GM23248 (cell line): ENCODE measurements around the gene CFHR4. TPM values are rescaled to one million over a fixed set of nuclear protein-coding genes. Genes with fewer than 3 reads are reported as not detected.
"Not testable (repeated sequence)": the region's sequence is repeated elsewhere in the genome, so short reads cannot be mapped to it uniquely, and the experiment has no call there.

Experiments used
- DNase-seq: peaks from one replicate; pipeline ENCODE4 v3.0.0-alpha.2; 2015
- H2AFZ ChIP-seq: fragments of 200-600 bp; sonication (generic); 2 replicates; pipeline ENCODE4 v1.6.1; 2016; ENCODE audit warnings: antibody characterized with exemption
- H3F3A ChIP-seq: fragments of 200-600 bp; sonication (generic); 2 replicates; pipeline ENCODE4 v1.6.1; 2016; ENCODE audit warnings: mild to moderate bottlenecking, antibody characterized with exemption, mixed run types; ENCODE audit not compliant: insufficient read depth
- H3K27ac ChIP-seq: fragments of 200-600 bp; sonication (generic); 2 replicates; pipeline ENCODE4 v1.5.1; 2016; ENCODE audit warnings: mild to moderate bottlenecking
- H3K27me3 ChIP-seq: fragments of 200-600 bp; sonication (generic); replicated peaks from 2 replicates; pipeline ENCODE4 v1.6.1; 2016; ENCODE audit warnings: mild to moderate bottlenecking; ENCODE audit not compliant: insufficient read depth
- H3K36me3 ChIP-seq: fragments of 200-600 bp; sonication (generic); 2 replicates; pipeline ENCODE4 v1.6.1; 2016; ENCODE audit warnings: low read depth, mild to moderate bottlenecking
- H3K4me1 ChIP-seq: fragments of 200-600 bp; sonication (generic); 2 replicates; pipeline ENCODE4 v1.6.1; 2016; ENCODE audit warnings: mild to moderate bottlenecking; ENCODE audit not compliant: insufficient read depth
- H3K4me2 ChIP-seq: fragments of 200-600 bp; sonication (generic); one replicate; pipeline ENCODE4 v1.6.1; 2016; ENCODE audit warnings: mild to moderate bottlenecking; ENCODE audit not compliant: unreplicated experiment
- H3K4me3 ChIP-seq: fragments of 200-600 bp; sonication (generic); 2 replicates; pipeline ENCODE4 v1.5.1; 2016; ENCODE audit warnings: mild to moderate bottlenecking
- H3K79me2 ChIP-seq: fragments of 200-600 bp; sonication (generic); 2 replicates; pipeline ENCODE4 v1.6.1; 2016; ENCODE audit warnings: mild to moderate bottlenecking; ENCODE audit not compliant: insufficient read depth
- H3K9ac ChIP-seq: fragments of 200-600 bp; sonication (generic); 2 replicates; pipeline ENCODE4 v1.6.1; 2016; ENCODE audit warnings: mild to moderate bottlenecking
- H3K9me2 ChIP-seq: fragments of 200-600 bp; sonication (generic); 2 replicates; pipeline ENCODE4 v1.6.1; 2016; ENCODE audit warnings: mixed run types, mild to moderate bottlenecking, moderate library complexity; ENCODE audit not compliant: insufficient read depth
- H3K9me3 ChIP-seq: fragments of 200-600 bp; sonication (generic); one replicate; pipeline ENCODE4 v1.6.1; 2017; ENCODE audit warnings: low read depth
- H4K20me1 ChIP-seq: fragments of 200-600 bp; sonication (generic); 2 replicates; pipeline ENCODE4 v1.6.0; 2016; ENCODE audit not compliant: insufficient read depth
- EZH2 ChIP-seq: fragments of 200-600 bp; sonication (generic); IDR thresholded peaks from 2 replicates; pipeline ENCODE4 v1.6.1; 2018; ENCODE audit warnings: antibody characterized with exemption, mild to moderate bottlenecking; ENCODE audit not compliant: insufficient read depth, poor library complexity, severe bottlenecking
- EZH2phosphoT487 ChIP-seq: fragments of 200-600 bp; sonication (generic); IDR thresholded peaks from 2 replicates; pipeline ENCODE4 v1.6.1; 2018; ENCODE audit warnings: antibody characterized with exemption, moderate library complexity, mild to moderate bottlenecking, low read depth; ENCODE audit not compliant: insufficient read depth
- whole genome bisulfite sequencing, 2 experiments: methylation state at CpG; one replicate each; pipeline ENCODE4 v1.1.6; 2015 to 2017; ENCODE audit warnings: low lambda C conversion rate in 2 of 2, low coverage in 1 of 2; ENCODE audit errors: missing lambda C conversion rate in 2 of 2; 5-methylcytosine and 5-hydroxymethylcytosine counted together
- in situ Hi-C: fragments of 300-500 bp; cut with MboI; formaldehyde crosslinking; loops from 2 replicates; pipeline ENCODE4 v1.15.0; 2020
- polyA plus RNA-seq: library from polyadenylated mRNA; unstranded; fragments of >200 nt; fragmentation: Nextera tagmentation; extraction: Ambion mirVana; gene quantifications from 2 replicates; pipeline ENCODE4 v1.2.1, GENCODE V29; 2016
- total RNA-seq: library from RNA; depleted of rRNA; stranded (reverse); fragments of >200 nt; shearing (Covaris generic); gene quantifications from 2 replicates; pipeline ENCODE4 v1.2.3, GENCODE V29; 2014

CFHR4 gene
- total and polyA plus RNA-seq, 2 experiments from 2014 or later: not detected

DNA sequence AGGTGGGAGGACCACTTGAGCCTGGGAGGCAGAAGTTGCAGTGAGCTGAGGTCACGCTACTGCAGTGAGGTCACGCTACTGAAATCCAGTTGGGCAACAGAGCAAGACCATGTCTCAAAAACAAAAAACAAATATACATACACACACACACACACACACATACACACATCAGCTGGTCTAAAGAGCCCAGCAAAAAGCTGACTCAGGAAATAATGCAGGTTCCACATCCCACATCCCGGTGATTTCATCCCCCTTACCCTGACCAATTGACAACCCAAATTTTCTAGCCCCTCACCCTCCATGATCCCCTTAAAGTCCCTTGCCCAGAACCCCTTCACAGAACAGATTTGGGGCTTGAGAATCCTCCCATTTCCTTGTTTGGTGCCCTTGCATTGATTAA, 11.9 kb upstream of the CFHR4 start:
- H3K4me2 ChIP-seq: no peak overlapping the region
- H3K27ac ChIP-seq: no peak overlapping the region
- no peaks in the 10 kb centered on the region for H3K79me2 ChIP-seq
- H4K20me1 ChIP-seq: no peaks in the 10 kb centered on the region
- H3K4me1 ChIP-seq: no peaks in the 10 kb centered on the region
- no peaks in the 10 kb centered on the region for H3K36me3 ChIP-seq
- no peak overlapping the region for H3K4me3 ChIP-seq
- no peaks in the 10 kb centered on the region for H3F3A ChIP-seq
- in situ Hi-C loops: no loop called here
- TF ChIP-seq EZH2phosphoT487 (no peak), EZH2 (no peak)
- H3K27me3 ChIP-seq: peaks cover 23% of the 10 kb centered on the region
- no peaks in the 10 kb centered on the region for H3K9me3 ChIP-seq
- DNase-seq: no peak
- no peak overlapping the region for H3K9ac ChIP-seq
- no peak overlapping the region for H2AFZ ChIP-seq
- 74 to 81% methylated on average over 3 of the region's 3 CpGs for WGBS, 2 experiments
- no peaks in the 10 kb centered on the region for H3K9me2 ChIP-seq

DNA sequence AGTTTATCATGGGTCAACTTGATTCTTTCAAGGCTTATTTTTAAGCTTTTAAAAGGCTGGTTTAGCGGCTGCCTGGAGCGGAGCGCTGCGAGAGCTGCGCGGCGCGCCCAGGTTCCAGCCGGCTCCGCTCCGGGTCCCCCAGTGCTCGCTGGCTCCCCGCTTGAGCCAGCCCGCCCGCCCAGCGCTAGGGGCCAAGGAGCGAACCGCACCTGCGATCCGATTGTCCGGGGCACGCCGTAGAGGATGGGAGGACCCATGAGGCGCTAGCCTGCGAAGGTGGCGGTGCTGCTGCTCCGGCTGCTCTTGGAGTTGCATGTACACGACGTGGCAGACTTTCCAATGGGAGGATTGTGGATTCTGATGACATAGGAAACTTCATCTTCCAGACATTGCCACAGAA, 9.9 kb upstream of the CFHR4 start:
- Histone ChIP-seq H3K9me3 (no peaks in the 10 kb centered on the region), H3K9me2 (no peaks in the 10 kb centered on the region), H3K36me3 (no peaks in the 10 kb centered on the region), H3K79me2 (no peaks in the 10 kb centered on the region), H3K4me2 (peak overlapping the region; percentile 51), H2AFZ (peak overlapping the region; percentile 53), H3F3A (no peaks in the 10 kb centered on the region), H3K27ac (no peak overlapping the region), H3K4me1 (no peaks in the 10 kb centered on the region), H3K9ac (0 out of 2 replicates have a peak overlapping the region, but pooled peaks have one; percentile 18), H3K4me3 (peak overlapping the region; percentile 63), H3K27me3 (peaks cover 23% of the 10 kb centered on the region), H4K20me1 (no peaks in the 10 kb centered on the region)
- in situ Hi-C loops: no loop called here
- WGBS, 2 experiments: 10% methylated on average over 29 of the region's 29 CpGs
- DNase-seq: peak; percentile 58
- no peak for TF ChIP-seq EZH2
- TF ChIP-seq EZH2phosphoT487: no peak

- H3K9me3 ChIP-seq, H2AFZ ChIP-seq, H3K4me1 ChIP-seq, H3K4me3 ChIP-seq, H3K9me2 ChIP-seq, H4K20me1 ChIP-seq, H3K4me2 ChIP-seq, H3K36me3 ChIP-seq, DNase-seq, H3K9ac ChIP-seq, H3K79me2 ChIP-seq, H3F3A ChIP-seq, in situ Hi-C loops, H3K27me3 ChIP-seq, H3K27ac ChIP-seq: not testable (repeated sequence)
- 24 to 42% methylated on average over 4 of the region's 4 CpGs for WGBS, 2 experiments
These were observed 1.3 kb upstream of the CFHR4 start for GRCh38 chr1:196886560-196886959.

DNA sequence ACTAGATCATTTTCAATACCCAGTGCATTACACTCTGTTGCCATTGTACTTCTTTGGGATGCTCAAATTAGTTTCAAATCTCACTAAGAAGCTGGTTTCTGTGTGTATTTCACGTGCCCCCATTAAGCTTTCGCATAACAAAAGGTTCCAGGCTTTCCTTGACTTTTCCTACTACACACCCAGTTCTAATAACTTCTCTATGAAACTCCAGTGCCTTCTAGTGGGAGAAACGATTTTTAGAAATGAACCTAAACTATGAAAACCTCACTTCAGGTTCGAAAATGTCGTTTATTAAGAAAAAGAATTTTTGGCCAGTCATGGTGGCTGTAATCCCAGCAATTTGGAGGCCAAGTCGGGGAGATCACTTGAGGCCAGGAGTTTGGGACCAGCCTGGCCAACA, 2.8 kb downstream of the CFHR4 start:
- Histone ChIP-seq H3K79me2 (no peaks in the 10 kb centered on the region), H4K20me1 (no peaks in the 10 kb centered on the region), H2AFZ (0 out of 2 replicates have a peak overlapping the region, but pooled peaks have one; percentile 13), H3F3A (no peaks in the 10 kb centered on the region), H3K4me2 (no peak overlapping the region), H3K36me3 (no peaks in the 10 kb centered on the region), H3K4me1 (no peaks in the 10 kb centered on the region), H3K27ac (no peak overlapping the region), H3K9me2 (no peaks in the 10 kb centered on the region), H3K9ac (no peak overlapping the region), H3K9me3 (no peaks in the 10 kb centered on the region), H3K4me3 (no peak overlapping the region), H3K27me3 (0 out of 2 replicates have a peak, but pooled peaks cover 9% of the 10 kb centered on the region)
- in situ Hi-C loops: no loop called here
- TF ChIP-seq EZH2 (no peak), EZH2phosphoT487 (no peak)
- WGBS, 2 experiments: 27% methylated on average over 6 of the region's 6 CpGs
- no peak for DNase-seq

DNA sequence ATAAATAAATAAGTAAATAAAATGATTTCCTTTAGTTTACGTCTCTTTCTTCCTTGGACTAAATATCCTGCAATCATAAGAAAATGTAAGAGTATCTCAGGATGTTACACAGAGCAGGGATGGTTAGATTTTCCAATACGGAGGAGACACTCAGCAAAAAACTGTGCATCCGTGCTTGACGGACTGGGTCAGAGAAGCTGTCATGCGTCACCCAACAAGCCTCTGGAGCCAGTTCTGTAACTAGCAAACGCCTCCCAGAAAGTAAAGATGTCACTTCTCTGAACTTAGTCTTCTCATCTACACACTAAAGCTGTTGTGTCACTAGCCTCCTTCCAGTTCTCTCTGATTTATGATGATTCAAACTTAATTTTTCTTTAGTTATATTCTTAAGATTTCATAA, 3.4 kb downstream of the CFHR4 start:
- H2AFZ ChIP-seq: 0 out of 2 replicates have a peak overlapping the region, but pooled peaks have one; percentile 13
- 40 to 43% methylated on average over 6 of the region's 6 CpGs for WGBS, 2 experiments

More for the DNA sequence above, 3.4 kb downstream of the CFHR4 start:
- Histone ChIP-seq H3K27me3 (0 out of 2 replicates have a peak, but pooled peaks cover 9% of the 10 kb centered on the region), H3K36me3 (no peaks in the 10 kb centered on the region), H3K27ac (no peak overlapping the region), H3K4me3 (no peak overlapping the region), H3K4me2 (no peak overlapping the region), H3K9me3 (no peaks in the 10 kb centered on the region), H3K9ac (no peak overlapping the region), H3K4me1 (no peaks in the 10 kb centered on the region), H3K79me2 (no peaks in the 10 kb centered on the region), H4K20me1 (no peaks in the 10 kb centered on the region), H3K9me2 (no peaks in the 10 kb centered on the region), H3F3A (no peaks in the 10 kb centered on the region)
- in situ Hi-C loops: no loop called here
- TF ChIP-seq EZH2phosphoT487: no peak
- no peak for TF ChIP-seq EZH2
- no peak for DNase-seq
